Measurements from ENCODE around the gene EFTUD2. TPM values are rescaled to one million over a fixed set of nuclear protein-coding genes. Genes with fewer than 3 reads are reported as not detected.

EFTUD2 gene
- total and polyA plus RNA-seq, 2 donors (not counting 1 experiment from before 2014, with no cell fraction given): 43.2 to 133 TPM

DNA sequence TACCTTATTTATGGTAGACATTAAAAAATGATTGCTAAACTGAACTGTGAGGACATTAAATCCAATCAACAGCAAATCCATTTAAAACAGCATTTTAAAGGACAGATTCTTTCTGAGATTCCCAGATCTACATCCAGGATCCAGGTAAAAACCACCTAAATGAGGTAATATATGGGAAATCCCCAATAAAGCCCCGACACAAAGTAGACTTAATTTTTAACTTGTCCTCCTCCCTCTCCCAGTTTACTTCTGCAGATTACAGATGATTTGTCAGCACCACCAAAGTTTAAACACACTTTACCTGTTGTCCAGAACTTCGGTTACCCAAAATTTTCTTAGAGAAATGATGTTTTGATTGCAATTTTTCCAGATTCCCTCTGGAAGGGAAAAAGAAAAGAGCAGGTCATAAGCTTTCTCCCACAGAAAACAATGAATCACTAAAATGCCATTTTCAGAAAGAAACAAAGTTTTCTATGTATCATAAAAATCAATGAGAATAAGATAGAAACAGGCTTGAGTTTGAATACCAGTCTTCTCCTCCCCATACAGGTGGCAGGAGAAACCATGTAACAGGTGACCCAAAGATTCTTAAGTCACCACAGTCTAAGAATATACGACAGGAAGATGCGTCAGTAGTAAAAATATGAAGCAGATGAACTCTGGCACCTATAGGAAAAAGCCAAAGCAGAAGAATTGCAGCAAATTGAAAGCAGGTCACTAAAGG is 92.0 kb downstream of the EFTUD2 start:
- DNase-seq (no peak), ATAC-seq (ENCODE audit: low read depth) (no peak)
- no peaks in the 10 kb centered on the region for H3K27me3 Mint-ChIP-seq
- H3K9me3 ChIP-seq (ENCODE audit: control extremely low read depth in 1 of 3, control insufficient read depth in 2 of 3, insufficient read depth in 1 of 3, low read length in 2 of 3): no peaks in the 10 kb centered on the region
- no peak overlapping the region for H3K4me3 Mint-ChIP-seq
- no peak overlapping the region for H3K27ac ChIP-seq (ENCODE audit: low read length in 2 of 2)
- H3K9me3 Mint-ChIP-seq (ENCODE audit: insufficient read depth): no peaks in the 10 kb centered on the region
- CTCF ChIA-PET: no interaction called here
- H3K4me1 Mint-ChIP-seq: no peaks in the 10 kb centered on the region
- H3K4me3 ChIP-seq (ENCODE audit: control extremely low read depth in 1 of 5, extremely low read depth in 1 of 5, insufficient read depth in 1 of 5, low read depth in 2 of 5, low read length in 4 of 5): no peak overlapping the region
- H3K27ac Mint-ChIP-seq: no peak overlapping the region
- no peaks in the 10 kb centered on the region for H3K36me3 ChIP-seq (replicated peaks in 1 of 2; ENCODE audit: control extremely low read depth in 1 of 2, control insufficient read depth in 1 of 2, extremely low read depth in 1 of 2, insufficient read depth in 2 of 2, low read length in 1 of 2)
- POLR2A ChIA-PET: no interaction called here
- H3K4me1 ChIP-seq (ENCODE audit: control insufficient read depth in 2 of 2, insufficient read depth in 2 of 2, low read length in 2 of 2): no peaks in the 10 kb centered on the region
- no peak overlapping the region for H2AFZ ChIP-seq (ENCODE audit: insufficient read depth, low read depth, low read length, poor library complexity, severe bottlenecking)
- no peaks in the 10 kb centered on the region for H3K27me3 ChIP-seq (replicated peaks in 1 of 4; ENCODE audit: control extremely low read depth in 1 of 4, control insufficient read depth in 3 of 4, insufficient read depth in 4 of 4, low read length in 3 of 4)
- no peaks in the 10 kb centered on the region for H4K20me1 ChIP-seq (ENCODE audit: control insufficient read depth, insufficient read depth, low read length, poor library complexity, severe bottlenecking)
- no peak overlapping the region for H3K4me2 ChIP-seq (replicated peaks; ENCODE audit: low read depth, low read length, poor library complexity, severe bottlenecking)
- TF ChIP-seq EZH2 (IDR thresholded peaks at IDR 0.05; ENCODE audit: borderline replicate concordance, insufficient read depth, low read depth, low read length, poor library complexity, severe bottlenecking): no peak
- TF ChIP-seq, protein P1, sequence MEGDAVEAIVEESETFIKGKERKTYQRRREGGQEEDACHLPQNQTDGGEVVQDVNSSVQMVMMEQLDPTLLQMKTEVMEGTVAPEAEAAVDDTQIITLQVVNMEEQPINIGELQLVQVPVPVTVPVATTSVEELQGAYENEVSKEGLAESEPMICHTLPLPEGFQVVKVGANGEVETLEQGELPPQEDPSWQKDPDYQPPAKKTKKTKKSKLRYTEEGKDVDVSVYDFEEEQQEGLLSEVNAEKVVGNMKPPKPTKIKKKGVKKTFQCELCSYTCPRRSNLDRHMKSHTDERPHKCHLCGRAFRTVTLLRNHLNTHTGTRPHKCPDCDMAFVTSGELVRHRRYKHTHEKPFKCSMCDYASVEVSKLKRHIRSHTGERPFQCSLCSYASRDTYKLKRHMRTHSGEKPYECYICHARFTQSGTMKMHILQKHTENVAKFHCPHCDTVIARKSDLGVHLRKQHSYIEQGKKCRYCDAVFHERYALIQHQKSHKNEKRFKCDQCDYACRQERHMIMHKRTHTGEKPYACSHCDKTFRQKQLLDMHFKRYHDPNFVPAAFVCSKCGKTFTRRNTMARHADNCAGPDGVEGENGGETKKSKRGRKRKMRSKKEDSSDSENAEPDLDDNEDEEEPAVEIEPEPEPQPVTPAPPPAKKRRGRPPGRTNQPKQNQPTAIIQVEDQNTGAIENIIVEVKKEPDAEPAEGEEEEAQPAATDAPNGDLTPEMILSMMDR (IDR thresholded peaks at IDR 0.05): no peak
- WGBS (ENCODE audit: insufficient coverage): 71% methylated on average over 1 of the region's 4 CpGs
- no peaks in the 10 kb centered on the region for H3K79me2 ChIP-seq (ENCODE audit: control insufficient read depth, insufficient read depth, low read length)
- intact Hi-C loops (cut with micrococcal nuclease): no loop called here
- no peak overlapping the region for H3K9ac ChIP-seq (ENCODE audit: low read length)

DNA sequence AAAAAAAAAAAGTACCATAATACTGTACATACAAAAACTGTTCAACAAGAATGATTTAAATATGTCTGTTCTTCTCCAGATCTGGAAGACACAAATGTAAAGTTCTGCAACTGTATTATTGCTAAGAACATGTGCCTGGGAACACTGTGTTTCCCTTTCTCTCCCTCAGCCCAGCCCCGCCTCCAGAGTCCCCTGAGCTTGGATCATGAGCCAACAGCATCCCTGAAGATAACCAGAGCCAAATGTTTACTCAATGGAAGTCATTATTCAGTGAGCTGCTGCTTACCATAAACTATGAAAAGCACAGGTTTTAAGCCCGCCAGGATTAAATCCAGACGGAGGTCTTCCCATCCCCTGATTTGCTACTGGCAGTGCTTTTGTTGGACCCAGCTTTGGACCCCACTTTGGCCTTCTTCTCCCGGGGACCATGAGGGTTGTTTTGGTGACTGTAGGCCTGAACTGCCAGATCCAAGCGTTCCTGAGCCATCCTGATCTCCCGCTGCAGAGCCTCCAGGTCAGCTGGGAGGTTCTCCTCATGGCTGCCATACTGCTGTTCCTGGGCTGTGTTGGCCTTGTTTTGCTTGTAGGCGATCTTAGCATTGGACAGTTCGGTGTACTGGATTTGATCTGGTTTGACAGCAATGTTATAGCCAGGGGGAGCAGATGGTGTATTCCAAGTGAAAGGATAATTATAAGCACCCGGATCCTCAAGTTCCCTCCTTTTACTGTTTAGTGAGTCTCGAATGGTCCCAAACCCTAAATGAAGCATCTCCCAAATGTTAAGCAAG is 94.7 kb downstream of the EFTUD2 start:
- Histone ChIP-seq H3K27ac (ENCODE audit: low read length in 2 of 2) (no peak overlapping the region), H3K79me2 (ENCODE audit: control insufficient read depth, insufficient read depth, low read length) (no peaks in the 10 kb centered on the region), H3K4me3 (ENCODE audit: control extremely low read depth in 1 of 5, extremely low read depth in 1 of 5, insufficient read depth in 1 of 5, low read depth in 2 of 5, low read length in 4 of 5) (no peak overlapping the region), H2AFZ (ENCODE audit: insufficient read depth, low read depth, low read length, poor library complexity, severe bottlenecking) (no peak overlapping the region), H3K4me2 (replicated peaks; ENCODE audit: low read depth, low read length, poor library complexity, severe bottlenecking) (no peak overlapping the region), H3K36me3 (replicated peaks in 1 of 2; ENCODE audit: control extremely low read depth in 1 of 2, control insufficient read depth in 1 of 2, extremely low read depth in 1 of 2, insufficient read depth in 2 of 2, low read length in 1 of 2) (no peaks in the 10 kb centered on the region), H3K27me3 (replicated peaks in 1 of 4; ENCODE audit: control extremely low read depth in 1 of 4, control insufficient read depth in 3 of 4, insufficient read depth in 4 of 4, low read length in 3 of 4) (no peaks in the 10 kb centered on the region), H3K9ac (ENCODE audit: low read length) (no peak overlapping the region), H3K4me1 (ENCODE audit: control insufficient read depth in 2 of 2, insufficient read depth in 2 of 2, low read length in 2 of 2) (no peaks in the 10 kb centered on the region), H3K9me3 (ENCODE audit: control extremely low read depth in 1 of 3, control insufficient read depth in 2 of 3, insufficient read depth in 1 of 3, low read length in 2 of 3) (no peaks in the 10 kb centered on the region), H4K20me1 (ENCODE audit: control insufficient read depth, insufficient read depth, low read length, poor library complexity, severe bottlenecking) (no peaks in the 10 kb centered on the region)
- DNase-seq: no peak
- TF ChIP-seq EZH2 (IDR thresholded peaks at IDR 0.05; ENCODE audit: borderline replicate concordance, insufficient read depth, low read depth, low read length, poor library complexity, severe bottlenecking): no peak
- TF ChIP-seq, protein P1 (IDR thresholded peaks at IDR 0.05): no peak
- ATAC-seq (ENCODE audit: low read depth): no peak
- Mint-ChIP-seq H3K9me3 (ENCODE audit: insufficient read depth) (no peaks in the 10 kb centered on the region), H3K27me3 (no peaks in the 10 kb centered on the region), H3K4me3 (no peak overlapping the region), H3K4me1 (no peaks in the 10 kb centered on the region), H3K27ac (no peak overlapping the region)
- intact Hi-C loops (cut with micrococcal nuclease): no loop called here
- CTCF ChIA-PET: no interaction called here
- POLR2A ChIA-PET: no interaction called here
- 98% methylated on average over 8 of the region's 10 CpGs for WGBS (ENCODE audit: insufficient coverage)

All from B cell (primary cell).